ENCODE data around the gene NFIA. TPM values are rescaled to one million over a fixed set of nuclear protein-coding genes. Genes with fewer than 3 reads are reported as not detected.

NFIA gene
- total RNA-seq, 2 donors from 2014 or later, result 75.3 to 81.3 TPM

- H3K9me3 ChIP-seq, result no peaks in the 10 kb centered on the region
- no peak for DNase-seq (ENCODE audit: low spot score)
- H3K4me1 ChIP-seq, result peaks cover 0 to 19% of the 10 kb centered on the region in 2 donors
- H3K36me3 ChIP-seq, result no peaks in the 10 kb centered on the region
- no peaks in the 10 kb centered on the region for H3K27me3 ChIP-seq
- H3K27ac ChIP-seq, result peak overlapping the region; percentile 0 to 7
- no peak overlapping the region for H3K4me3 ChIP-seq
- TF ChIP-seq, protein P1, sequence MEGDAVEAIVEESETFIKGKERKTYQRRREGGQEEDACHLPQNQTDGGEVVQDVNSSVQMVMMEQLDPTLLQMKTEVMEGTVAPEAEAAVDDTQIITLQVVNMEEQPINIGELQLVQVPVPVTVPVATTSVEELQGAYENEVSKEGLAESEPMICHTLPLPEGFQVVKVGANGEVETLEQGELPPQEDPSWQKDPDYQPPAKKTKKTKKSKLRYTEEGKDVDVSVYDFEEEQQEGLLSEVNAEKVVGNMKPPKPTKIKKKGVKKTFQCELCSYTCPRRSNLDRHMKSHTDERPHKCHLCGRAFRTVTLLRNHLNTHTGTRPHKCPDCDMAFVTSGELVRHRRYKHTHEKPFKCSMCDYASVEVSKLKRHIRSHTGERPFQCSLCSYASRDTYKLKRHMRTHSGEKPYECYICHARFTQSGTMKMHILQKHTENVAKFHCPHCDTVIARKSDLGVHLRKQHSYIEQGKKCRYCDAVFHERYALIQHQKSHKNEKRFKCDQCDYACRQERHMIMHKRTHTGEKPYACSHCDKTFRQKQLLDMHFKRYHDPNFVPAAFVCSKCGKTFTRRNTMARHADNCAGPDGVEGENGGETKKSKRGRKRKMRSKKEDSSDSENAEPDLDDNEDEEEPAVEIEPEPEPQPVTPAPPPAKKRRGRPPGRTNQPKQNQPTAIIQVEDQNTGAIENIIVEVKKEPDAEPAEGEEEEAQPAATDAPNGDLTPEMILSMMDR (IDR thresholded peaks at IDR 0.05), result no peak
Observed at GRCh38 chr1:61344696-61345095, 262.3 kb downstream of the NFIA start.

DNA sequence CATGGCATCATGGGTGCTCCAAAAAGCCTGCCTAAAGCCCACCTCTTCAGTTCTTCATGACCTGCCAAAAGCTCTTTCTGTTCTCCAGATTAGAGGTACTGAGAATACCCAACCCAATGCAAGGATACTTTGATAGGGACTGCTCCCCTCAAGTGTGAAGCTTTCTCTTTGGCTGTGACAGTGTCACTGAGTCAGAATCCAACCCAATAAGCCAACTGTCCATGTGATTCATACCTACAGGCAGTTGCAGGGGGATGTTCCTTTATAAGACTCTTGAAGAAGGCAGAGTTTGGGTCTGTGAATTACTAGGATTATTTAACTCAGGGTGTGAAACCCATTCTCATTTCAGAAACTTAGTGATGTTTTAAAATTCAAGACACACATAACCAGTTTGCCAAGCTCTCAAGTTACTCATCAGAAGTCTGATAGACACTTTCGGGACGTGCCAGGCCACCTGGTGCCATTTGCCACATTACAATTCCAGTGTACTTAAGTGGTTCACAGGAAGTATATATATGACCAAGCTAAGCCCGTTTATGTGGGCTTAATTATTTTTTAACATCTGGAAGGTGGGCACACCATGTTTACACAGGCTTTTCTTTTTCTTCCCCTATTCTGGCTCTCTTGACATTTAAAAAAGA is 265.8 kb downstream of the NFIA start:
- Histone ChIP-seq H3K27me3 (no peaks in the 10 kb centered on the region), H3K36me3 (peaks cover 9% of the 10 kb centered on the region), H3K27ac (no peak overlapping the region), H3K4me3 (no peak overlapping the region), H3K4me1 (peaks cover 0 to 32% of the 10 kb centered on the region in 2 donors), H3K9me3 (no peaks in the 10 kb centered on the region)
- no peak for DNase-seq (ENCODE audit: low spot score)
- TF ChIP-seq, protein P1 (IDR thresholded peaks at IDR 0.05), result no peak

DNA sequence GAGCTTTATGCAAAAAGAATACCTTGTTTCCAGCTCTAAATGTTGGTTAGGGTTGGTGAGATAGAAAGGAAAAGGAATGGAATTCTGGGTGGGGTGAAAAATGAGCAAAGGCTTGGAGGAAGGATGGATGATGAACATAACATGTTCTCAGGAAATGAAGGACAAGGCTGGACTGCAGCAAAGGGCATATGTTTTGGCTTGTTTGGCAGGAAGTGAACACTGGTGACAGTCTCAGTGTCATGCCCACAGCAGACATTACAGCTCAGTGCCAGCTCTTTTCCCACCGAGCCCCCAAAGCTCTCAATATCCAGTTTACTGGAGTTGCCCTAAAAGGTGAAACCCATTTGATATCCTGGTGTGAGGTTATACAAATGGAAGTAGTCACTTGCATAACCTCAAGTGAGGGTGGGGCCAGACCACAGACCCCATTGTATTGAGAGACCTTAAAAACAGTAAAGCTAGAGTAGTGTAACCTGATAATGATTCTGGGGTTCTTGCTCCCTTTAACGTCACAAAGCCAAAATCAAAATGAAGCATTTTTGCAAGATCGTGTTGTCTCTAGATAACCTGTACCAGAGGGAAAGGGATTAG is 270.6 kb downstream of the NFIA start:
- H3K27me3 ChIP-seq, result no peaks in the 10 kb centered on the region
- H3K27ac ChIP-seq, result peak overlapping the region; percentile 44 to 64
- H3K4me1 ChIP-seq, result peaks cover 0 to 23% of the 10 kb centered on the region in 2 donors
- TF ChIP-seq, protein P1 (IDR thresholded peaks at IDR 0.05), result no peak
- no peak overlapping the region for H3K4me3 ChIP-seq
- no peaks in the 10 kb centered on the region for H3K9me3 ChIP-seq
- no peak for DNase-seq (ENCODE audit: low spot score)
- peaks cover 9% of the 10 kb centered on the region for H3K36me3 ChIP-seq

- Histone ChIP-seq H3K4me3 (no peak overlapping the region), H3K9me3 (no peaks in the 10 kb centered on the region), H3K27ac (peak overlapping the region; percentile 40 to 64), H3K27me3 (no peaks in the 10 kb centered on the region), H3K4me1 (peaks cover 0 to 28% of the 10 kb centered on the region in 2 donors), H3K36me3 (peaks cover 9% of the 10 kb centered on the region)
- no peak for DNase-seq (ENCODE audit: low spot score)
- TF ChIP-seq, protein P1 (IDR thresholded peaks at IDR 0.05), result no peak
Observed at GRCh38 chr1:61353797-61354406, 271.5 kb downstream of the NFIA start.

GRCh38 chr1:61356016-61356415 is 273.7 kb downstream of the NFIA start:
- Histone ChIP-seq H3K4me1 (peaks cover 0 to 31% of the 10 kb centered on the region in 2 donors), H3K4me3 (no peak overlapping the region)

More at GRCh38 chr1:61356016-61356415, 273.7 kb downstream of the NFIA start:
- Histone ChIP-seq H3K27ac (peak overlapping the region in 1 of 2 donors; percentile 55), H3K36me3 (peaks cover 24% of the 10 kb centered on the region), H3K27me3 (no peaks in the 10 kb centered on the region), H3K9me3 (no peaks in the 10 kb centered on the region)
- TF ChIP-seq, protein P1 (IDR thresholded peaks at IDR 0.05), result no peak
- no peak for DNase-seq (ENCODE audit: low spot score)
